GM20431 (cell line): ENCODE measurements around the gene NATD1.

ENCODE experiments used
- in situ Hi-C: fragments of 300-500 bp; cut with MseI, MboI; formaldehyde crosslinking; loops from one replicate; pipeline ENCODE4 v1.15.0; 2020; ENCODE audit warnings: low sequenced_read_pairs; ENCODE audit not compliant: unreplicated experiment

The NATD1 gene

GRCh38 chr17:21279198-21279535 is 26.0 kb upstream of the NATD1 start:
- in situ Hi-C loops: loop anchor here (25.0 kb wide), 1 partner anchor 233 kb away; no protein-coding TSS in a partner anchor

GRCh38 chr17:21278450-21279197 is 25.4 kb upstream of the NATD1 start:
- in situ Hi-C loops: loop anchor here (25.0 kb wide), 1 partner anchor 234 kb away; no protein-coding TSS in a partner anchor

DNA sequence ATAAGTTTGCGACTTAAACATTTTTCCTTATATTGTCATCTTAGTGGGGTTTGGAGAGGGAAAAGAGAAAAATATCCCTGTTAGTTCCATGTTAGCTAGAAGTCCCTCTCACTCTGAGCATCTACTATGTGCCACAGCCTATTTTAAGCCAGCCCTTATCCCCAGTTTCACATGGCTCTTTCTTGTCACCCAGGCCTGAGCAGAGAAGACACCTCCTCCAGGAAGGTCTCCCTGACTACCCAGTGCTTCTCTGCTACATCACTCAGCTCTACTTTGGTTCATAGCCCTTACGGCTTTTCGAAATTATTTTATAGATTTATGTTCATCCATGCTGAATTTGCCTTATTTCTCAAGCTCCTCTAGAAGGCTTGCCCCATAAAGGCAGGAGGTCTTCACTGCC is 24.1 kb upstream of the NATD1 start:
- in situ Hi-C loops: loop anchor here (25.0 kb wide), 1 partner anchor 235 kb away; no protein-coding TSS in a partner anchor

DNA sequence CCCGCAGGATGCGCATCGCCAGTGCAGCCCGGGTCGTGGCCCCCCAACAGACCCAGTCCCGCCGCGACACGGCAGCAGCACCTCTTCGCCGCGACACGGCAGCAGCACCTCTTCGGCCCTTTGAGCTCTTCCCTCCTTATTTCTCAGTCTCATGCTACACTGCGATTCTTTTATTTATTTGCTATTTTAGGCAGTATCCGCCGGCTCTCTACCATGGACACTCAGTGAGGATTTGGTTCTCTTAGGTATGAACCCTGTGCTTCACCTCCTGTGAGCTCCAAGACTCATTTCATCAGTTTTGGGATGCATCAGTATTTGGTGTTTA is 23.0 kb upstream of the NATD1 start:
- in situ Hi-C loops: loop anchor here (25.0 kb wide), 1 partner anchor 236 kb away; no protein-coding TSS in a partner anchor

GRCh38 chr17:21275579-21276263 is 22.5 kb upstream of the NATD1 start:
- in situ Hi-C loops: loop anchor here (25.0 kb wide), 1 partner anchor 237 kb away; no protein-coding TSS in a partner anchor

- in situ Hi-C loops: loop anchor here (25.0 kb wide), 1 partner anchor 237 kb away; no protein-coding TSS in a partner anchor
These were observed 21.9 kb upstream of the NATD1 start for GRCh38 chr17:21275047-21275578.

GRCh38 chr17:21272881-21273792 is 19.9 kb upstream of the NATD1 start:
- in situ Hi-C loops: no loop called here

DNA sequence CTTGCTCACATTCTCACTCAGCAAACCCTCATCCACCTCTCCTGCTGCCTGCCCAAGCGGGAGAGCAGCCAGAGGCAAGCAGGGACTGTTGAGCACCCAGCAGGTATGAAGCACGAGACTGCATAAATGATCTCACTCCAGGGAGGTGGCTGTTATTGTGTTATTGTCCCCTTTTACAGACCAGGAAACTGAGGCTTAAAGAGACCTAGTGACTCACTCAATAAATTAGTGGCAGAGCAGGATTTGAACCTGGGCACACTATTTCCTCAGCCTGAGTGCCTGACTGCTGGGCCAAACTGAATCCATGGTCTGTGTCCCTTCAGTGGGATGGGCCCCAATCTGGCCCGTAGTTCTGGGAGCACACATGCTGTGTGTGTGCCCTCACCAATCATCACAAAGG is 19.0 kb upstream of the NATD1 start:
- in situ Hi-C loops: no loop called here

DNA sequence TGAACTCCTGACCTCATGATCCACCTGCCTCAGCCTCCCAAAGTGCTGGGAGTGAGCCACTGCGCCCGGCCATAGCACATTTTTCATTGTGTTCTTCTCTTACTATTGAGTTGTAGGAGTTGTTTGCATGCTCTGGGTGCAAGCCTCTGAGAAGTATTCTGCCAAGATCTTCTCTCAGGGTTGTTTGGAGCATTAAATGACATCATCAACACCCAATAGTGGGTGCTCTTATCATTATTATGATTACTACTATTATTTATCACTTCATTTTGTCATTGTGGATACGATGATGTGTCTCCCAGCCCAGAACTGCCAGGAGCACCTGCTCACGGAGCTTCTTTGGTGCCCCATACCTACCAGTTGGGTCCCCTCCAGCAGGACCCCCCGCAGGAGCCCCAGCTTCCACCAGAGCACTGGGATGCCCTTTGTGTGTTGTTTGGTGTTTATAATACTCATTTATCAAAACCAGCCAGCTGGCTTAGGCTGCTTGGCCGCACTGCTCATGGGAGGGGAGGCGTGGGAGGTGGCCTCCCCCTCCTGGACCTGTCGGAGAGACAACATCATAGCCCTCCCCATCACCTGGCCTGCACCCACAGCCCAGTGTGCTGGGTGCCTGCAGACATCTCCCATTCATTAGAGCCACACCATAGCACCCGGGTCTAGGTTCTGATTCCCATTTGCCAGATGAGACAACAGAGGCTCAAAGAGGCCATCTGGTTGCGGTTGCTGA is 18.4 kb upstream of the NATD1 start:
- in situ Hi-C loops: no loop called here

DNA sequence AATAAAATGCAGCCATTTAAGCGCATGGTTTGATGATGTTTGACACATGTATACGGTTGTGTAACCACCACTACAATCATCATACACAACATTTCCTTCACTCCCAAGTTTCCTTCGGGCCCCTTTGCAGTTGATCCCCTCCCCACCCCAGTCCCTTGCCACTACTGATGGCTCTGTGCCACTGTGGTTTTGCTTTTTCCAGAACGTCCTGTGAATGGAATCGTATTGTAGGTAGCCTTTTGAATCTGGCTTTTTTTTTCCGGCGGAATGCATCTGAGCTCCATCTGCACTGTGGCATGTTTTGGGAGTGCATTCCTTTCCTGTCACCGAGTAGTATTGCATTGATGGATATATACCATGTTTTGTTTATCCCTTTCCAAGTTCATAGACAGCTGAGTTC is 16.2 kb upstream of the NATD1 start:
- in situ Hi-C loops: no loop called here

GRCh38 chr17:21268596-21269188 is 15.5 kb upstream of the NATD1 start:
- in situ Hi-C loops: no loop called here

- in situ Hi-C loops: no loop called here
These were observed 10.2 kb upstream of the NATD1 start for GRCh38 chr17:21263376-21263775.

DNA sequence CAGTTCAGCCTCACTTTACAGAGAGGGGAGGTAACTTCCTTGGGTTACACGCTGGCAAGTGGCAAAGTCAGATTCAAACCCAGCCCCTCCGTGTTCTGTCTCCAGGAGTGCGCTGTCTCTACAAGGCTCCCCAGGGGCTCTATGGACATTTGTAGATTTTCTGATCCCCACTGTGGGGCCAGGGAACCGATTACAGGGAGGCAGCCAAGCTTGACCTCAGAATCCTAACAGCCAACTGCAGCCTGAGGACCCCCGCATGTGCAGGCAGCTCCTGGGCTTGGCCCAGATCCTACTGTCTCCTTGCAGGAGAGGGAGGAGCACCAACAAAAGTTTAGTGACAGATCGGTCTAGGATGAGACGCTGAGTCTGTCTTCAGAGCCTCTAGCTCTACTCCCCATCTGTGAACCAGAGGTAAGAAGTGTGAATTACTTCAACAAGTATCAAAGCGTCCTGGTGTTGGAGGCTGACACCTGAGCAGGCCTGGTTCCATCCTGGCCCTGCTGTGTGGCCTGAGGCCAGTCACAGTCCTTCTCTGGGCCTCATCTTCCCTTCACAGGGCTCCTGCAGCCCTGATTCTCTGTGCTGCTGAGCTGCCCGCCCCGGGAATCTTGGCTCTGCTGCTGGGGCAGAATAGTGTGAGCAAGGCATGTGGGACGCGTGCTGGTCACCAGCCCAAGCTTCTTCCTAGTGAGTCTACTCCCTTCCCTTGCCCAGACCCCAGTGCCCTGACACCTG is 9.2 kb upstream of the NATD1 start:
- in situ Hi-C loops: no loop called here

- in situ Hi-C loops: no loop called here
These were observed 5.4 kb upstream of the NATD1 start for GRCh38 chr17:21258593-21258992.

- in situ Hi-C loops: no loop called here
These were observed 634 bp upstream of the NATD1 start for GRCh38 chr17:21253646-21254441.

DNA sequence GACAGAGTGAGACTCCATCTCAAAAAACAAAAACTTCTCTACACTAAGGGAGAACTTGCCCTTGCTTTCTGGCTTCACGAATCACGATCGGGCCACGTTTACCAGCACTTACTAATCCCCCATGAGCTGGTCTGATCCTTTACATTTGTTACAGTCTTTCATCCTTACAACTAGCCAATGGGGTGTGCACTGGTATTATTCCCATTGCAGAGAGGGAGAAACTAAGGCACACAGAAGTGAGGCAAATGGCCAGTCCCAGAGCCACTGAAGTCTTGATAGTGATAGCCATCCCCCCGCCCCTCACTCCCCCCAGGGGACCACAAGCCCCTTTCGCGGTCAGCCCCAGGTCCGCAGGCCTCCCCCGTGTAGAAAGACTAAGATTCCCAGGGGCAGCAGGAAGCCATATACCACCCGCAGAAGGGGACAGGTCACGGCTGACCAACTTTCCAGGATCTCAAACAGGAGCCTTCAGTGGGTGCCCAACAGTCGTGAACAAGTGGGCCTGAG is 868 bp downstream of the NATD1 start:
- in situ Hi-C loops: no loop called here

- in situ Hi-C loops: no loop called here
These were observed 1.7 kb downstream of the NATD1 start for GRCh38 chr17:21251337-21252010.
